RWPE1 (cell line): ENCODE data around the gene NLRP5.
"Not testable (repeated sequence)": the region's sequence is repeated elsewhere in the genome, so short reads cannot be mapped to it uniquely, and the experiment has no call there.

Experiments used
- CTCF ChIA-PET: fragments of 350-600 bp; sonication (Branson Sonifier 250); formaldehyde crosslinking; extraction: SDS; loops from one replicate; lab custom pipeline; 2021; lab: Yijun Ruan, JAX
- POLR2A ChIA-PET: fragments of 400-600 bp; formaldehyde crosslinking; extraction: SDS; loops from one replicate; lab custom pipeline; 2020; ENCODE audit warnings: antibody characterized with exemption; ENCODE audit not compliant: low non-redundant PET; lab: Yijun Ruan, JAX
- DNase-seq: peaks from one replicate; pipeline ENCODE4 v3.0.0; 2012; ENCODE audit warnings: low spot score
- H3K27ac ChIP-seq: fragments of 450-650 bp; 2 replicates; pipeline ENCODE4 v1.5.1; 2017
- TF ChIP-seq, protein P1 (sequence below): fragments of 450-650 bp; conservative IDR thresholded peaks from 2 replicates; pipeline ENCODE4 v1.5.1; 2017; ENCODE audit warnings: low read depth, mild to moderate bottlenecking

NLRP5 gene

DNA sequence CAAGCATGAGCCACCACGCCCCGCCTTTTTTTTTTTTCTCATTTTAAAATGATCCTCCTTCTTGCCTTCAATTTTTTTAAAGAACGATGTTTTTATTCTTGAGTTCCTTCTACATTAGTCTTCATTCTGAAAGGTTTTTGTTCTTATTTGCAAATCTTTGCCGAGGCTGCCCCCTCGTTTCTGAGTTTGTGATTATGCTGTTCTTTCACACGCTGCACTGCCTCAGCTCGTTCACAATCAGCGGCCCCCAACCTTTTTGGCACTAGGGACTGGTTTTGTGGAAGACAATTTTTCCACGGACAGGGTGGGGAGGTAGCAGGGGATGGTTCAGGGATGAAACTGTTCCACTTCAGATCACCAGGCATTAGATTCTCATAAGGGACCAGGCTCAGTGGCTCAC is 107.9 kb downstream of the NLRP5 start:
- POLR2A ChIA-PET, result no interaction called here
- no peak overlapping the region for H3K27ac ChIP-seq
- no peak for DNase-seq
- CTCF ChIA-PET, result no interaction called here
- TF ChIP-seq, protein P1, sequence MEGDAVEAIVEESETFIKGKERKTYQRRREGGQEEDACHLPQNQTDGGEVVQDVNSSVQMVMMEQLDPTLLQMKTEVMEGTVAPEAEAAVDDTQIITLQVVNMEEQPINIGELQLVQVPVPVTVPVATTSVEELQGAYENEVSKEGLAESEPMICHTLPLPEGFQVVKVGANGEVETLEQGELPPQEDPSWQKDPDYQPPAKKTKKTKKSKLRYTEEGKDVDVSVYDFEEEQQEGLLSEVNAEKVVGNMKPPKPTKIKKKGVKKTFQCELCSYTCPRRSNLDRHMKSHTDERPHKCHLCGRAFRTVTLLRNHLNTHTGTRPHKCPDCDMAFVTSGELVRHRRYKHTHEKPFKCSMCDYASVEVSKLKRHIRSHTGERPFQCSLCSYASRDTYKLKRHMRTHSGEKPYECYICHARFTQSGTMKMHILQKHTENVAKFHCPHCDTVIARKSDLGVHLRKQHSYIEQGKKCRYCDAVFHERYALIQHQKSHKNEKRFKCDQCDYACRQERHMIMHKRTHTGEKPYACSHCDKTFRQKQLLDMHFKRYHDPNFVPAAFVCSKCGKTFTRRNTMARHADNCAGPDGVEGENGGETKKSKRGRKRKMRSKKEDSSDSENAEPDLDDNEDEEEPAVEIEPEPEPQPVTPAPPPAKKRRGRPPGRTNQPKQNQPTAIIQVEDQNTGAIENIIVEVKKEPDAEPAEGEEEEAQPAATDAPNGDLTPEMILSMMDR, result no peak

DNA sequence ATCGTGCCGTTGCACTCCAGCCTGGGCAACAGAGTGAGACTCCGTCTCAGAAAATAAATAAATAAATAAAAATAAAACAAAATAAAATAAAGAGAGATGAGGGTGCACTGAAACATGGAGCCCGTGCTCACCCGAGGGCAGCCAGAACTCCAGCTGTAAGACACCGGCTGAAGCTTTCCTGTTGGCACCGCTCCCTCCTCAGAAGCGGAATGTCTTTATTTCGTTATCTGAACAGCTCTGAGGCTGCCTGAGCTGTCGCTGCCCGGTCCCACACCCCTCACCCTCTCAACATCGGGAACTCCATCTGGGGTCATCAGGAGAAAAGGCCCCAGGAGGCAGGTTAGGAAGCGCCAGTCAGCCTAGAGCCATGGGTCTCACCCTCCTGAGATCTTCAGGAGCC is 110.1 kb downstream of the NLRP5 start:
- ChIA-PET CTCF (no interaction called here), POLR2A (no interaction called here)
- no peak for DNase-seq
- H3K27ac ChIP-seq, result 0 out of 2 replicates have a peak overlapping the region, but pooled peaks have one; percentile 15
- TF ChIP-seq, protein P1, result no peak

DNA sequence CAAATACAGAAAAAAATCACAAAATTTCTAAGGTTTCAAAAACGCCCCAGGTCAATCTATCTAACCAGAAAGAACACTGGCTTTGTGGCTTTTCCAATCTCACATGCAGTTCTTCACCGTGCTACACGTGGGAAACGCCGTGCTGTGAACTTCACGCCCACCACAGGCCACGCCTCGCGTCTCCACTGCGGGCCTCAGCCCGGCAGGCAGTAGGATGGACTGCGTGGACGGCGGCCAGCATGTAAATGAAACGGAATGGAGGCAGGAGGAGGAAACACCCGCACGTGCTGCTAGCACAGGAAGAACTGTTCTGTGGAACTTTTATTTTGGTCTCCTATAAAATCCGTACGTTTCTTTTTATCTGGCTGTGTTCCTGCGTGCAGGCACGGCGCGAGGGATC is 110.7 kb downstream of the NLRP5 start:
- no peak for DNase-seq
- no peak overlapping the region for H3K27ac ChIP-seq
- ChIA-PET CTCF (no interaction called here), POLR2A (no interaction called here)
- TF ChIP-seq, protein P1, result no peak

DNA sequence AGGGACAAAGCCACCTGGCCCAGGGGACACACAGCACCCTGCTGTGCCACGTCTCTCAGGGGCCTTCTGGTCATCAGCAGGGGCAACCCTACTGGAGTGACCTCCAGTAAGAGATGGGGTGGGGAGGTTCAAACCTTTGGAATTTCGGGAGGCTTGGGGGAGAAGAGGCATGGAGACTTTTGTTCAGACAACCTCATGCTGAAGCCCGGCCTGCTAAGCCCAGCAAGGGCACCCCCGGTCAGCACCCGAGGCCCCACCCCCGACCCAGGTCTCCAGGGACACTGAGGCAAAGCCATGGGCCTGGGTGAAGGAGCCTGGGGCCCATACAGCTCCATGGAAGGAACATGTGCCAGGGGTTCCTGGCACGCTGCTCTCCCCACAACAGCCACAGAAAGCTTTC is 111.2 kb downstream of the NLRP5 start:
- H3K27ac ChIP-seq, result no peak overlapping the region
- TF ChIP-seq, protein P1, result no peak
- ChIA-PET CTCF (no interaction called here), POLR2A (no interaction called here)
- DNase-seq, result no peak

DNA sequence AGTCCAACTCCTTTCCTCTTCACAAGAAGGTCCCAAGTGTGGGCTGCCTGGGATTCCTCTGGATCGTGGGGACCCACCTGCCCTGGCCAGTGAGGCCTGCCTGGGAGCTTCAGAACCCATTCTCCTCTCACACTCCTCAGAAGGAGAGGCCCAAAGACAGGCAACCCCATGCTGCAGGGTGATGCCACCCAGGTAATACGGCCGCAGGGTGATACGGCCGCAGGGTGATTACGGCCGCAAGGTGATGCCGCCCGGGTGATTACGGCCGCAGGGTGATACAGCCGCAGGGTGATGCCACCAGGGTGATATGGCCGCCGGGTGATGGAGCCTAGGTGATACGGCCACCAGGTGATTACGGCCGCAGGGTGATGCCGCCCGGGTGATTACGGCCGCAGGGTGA is 111.7 kb downstream of the NLRP5 start:
- CTCF ChIA-PET, POLR2A ChIA-PET, H3K27ac ChIP-seq: not testable (repeated sequence)

DNA sequence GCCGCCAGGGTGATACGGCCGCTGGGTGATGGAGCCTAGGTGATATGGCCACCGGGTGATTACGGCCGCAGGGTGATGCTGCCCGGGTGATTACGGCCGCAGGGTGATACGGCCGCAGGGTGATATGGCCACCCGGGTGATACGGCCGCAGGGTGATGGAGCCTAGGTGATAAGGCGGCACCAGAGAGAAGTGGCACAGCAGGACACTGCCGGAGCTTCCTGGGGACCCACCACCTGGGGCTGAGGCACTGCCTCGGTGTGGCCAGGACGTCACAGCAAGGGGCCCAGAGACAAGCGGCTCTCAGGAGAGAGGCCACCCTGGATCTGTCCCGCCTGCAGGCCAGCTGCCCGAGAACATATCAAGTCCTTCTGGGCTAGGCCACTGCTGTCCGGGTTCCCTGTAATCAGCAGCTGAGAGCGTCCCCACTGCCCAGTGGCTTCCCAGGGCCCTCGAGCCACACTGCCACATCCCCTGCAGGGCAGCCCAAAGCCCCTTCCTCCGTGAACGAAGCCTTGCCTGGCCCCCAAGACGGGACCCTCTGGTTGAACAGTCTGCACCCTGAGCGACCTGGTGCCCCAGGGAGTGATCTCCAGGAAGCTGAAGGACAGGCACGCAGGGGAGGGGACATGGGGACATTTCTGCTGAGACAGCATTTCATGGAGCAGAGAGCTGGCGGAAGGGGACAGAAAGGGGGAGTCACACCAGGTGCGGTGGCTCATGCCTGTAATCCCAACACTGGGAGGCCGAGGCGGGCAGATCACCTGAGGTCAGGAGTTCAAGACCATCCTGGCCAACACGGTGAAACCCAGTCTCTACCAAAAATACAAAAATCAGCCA is 112.4 kb downstream of the NLRP5 start:
- TF ChIP-seq, protein P1, result no peak
- DNase-seq, result no peak
- ChIA-PET CTCF (interaction anchor here (0.5 to 0.7 kb wide), 3 partner anchors 16 to 957 kb away, joined by 3 read pairs; no protein-coding TSS in a partner anchor), POLR2A (interaction anchor here (0.7 kb wide), 1 partner anchor 15 kb away, joined by 3 read pairs; no protein-coding TSS in a partner anchor)
- H3K27ac ChIP-seq, result no peak overlapping the region

More for the DNA sequence above, 111.7 kb downstream of the NLRP5 start:
- DNase-seq, result not testable (repeated sequence)
